Measurements from ENCODE around the gene EID3. TPM values are rescaled to one million over a fixed set of nuclear protein-coding genes. Genes with fewer than 3 reads are reported as not detected.

Gene EID3
- total and polyA plus RNA-seq, 9 of the 15 experiments (the other 6 are each of a cell fraction or from before 2014, with no cell fraction given): 0.07 to 3.5 (median 0.42) TPM

- TF ChIP-seq PRDM10 (IDR thresholded peaks at IDR 0.05; ENCODE audit: partially characterized antibody): no peak
- TF ChIP-seq ZNF217 (CRISPR knock-in tag; IDR thresholded peaks at IDR 0.05): no peak
- TF ChIP-seq ZBTB8A (IDR thresholded peaks at IDR 0.05; ENCODE audit: partially characterized antibody): no peak
- TF ChIP-seq TFE3 (CRISPR knock-in tag; IDR thresholded peaks at IDR 0.05): no peak
- no peak for TF ChIP-seq NFATC3 (IDR thresholded peaks at IDR 0.05)
- no peak for TF ChIP-seq RBM17 (IDR thresholded peaks at IDR 0.05; ENCODE audit: borderline replicate concordance, low read depth, low read length)
- 0 out of 4 replicates have a peak, but pooled peaks of 1 of the 2 experiments have one; percentile 47 for TF ChIP-seq RCOR1 (IDR thresholded peaks at IDR 0.05; ENCODE audit: borderline replicate concordance in 1 of 2, low read depth in 2 of 2, low read length in 2 of 2)
- TF ChIP-seq NEUROD1 (IDR thresholded peaks at IDR 0.05; ENCODE audit: borderline replicate concordance, low read depth, low read length, partially characterized antibody): peak; percentile 75
- TF ChIP-seq KAT8 (IDR thresholded peaks at IDR 0.05; ENCODE audit: low read depth): no peak
- TF ChIP-seq ETS2 (tag; IDR thresholded peaks at IDR 0.05; ENCODE audit: borderline replicate concordance, poor library complexity, severe bottlenecking): no peak
- TF ChIP-seq ELF1 (tag; IDR thresholded peaks at IDR 0.05): no peak; the same call in none of the 2 replicates
- no peak for TF ChIP-seq KLF10 (CRISPR knock-in tag; IDR thresholded peaks at IDR 0.05)
- no peak for TF ChIP-seq PATZ1 (CRISPR knock-in tag; IDR thresholded peaks at IDR 0.05; ENCODE audit: borderline replicate concordance)
- TF ChIP-seq NFIC (IDR thresholded peaks at IDR 0.05): no peak
- TF ChIP-seq TBP (optimal IDR thresholded peaks at IDR 0.05; ENCODE audit: low read depth, low read length): peak; percentile 92
- no peak for TF ChIP-seq ZNF12 (CRISPR knock-in tag; IDR thresholded peaks at IDR 0.05)
- TF ChIP-seq ASH1L (IDR thresholded peaks at IDR 0.05; ENCODE audit: borderline replicate concordance, low read depth, partially characterized antibody): no peak
- TF ChIP-seq ZNF696 (CRISPR knock-in tag; conservative IDR thresholded peaks at IDR 0.05): no peak
- no peak for TF ChIP-seq SNRNP70 (optimal IDR thresholded peaks at IDR 0.05; ENCODE audit: low read depth, low read length)
- no peak for TF ChIP-seq PHF20 (IDR thresholded peaks at IDR 0.05; ENCODE audit: partially characterized antibody)
- TF ChIP-seq TAL1 (IDR thresholded peaks at IDR 0.05): no peak
Measured at GRCh38 chr12:104288635-104289274, 14.8 kb upstream of the EID3 start (continued).
